BE2C (cell line): ENCODE data around the gene TMEM54.

Experiments
- DNase-seq: peaks from one replicate; pipeline ENCODE4 v3.0.0-alpha.2; 2020
- H3K27me3 ChIP-seq: fragments of 250-450 bp; sonication (Bioruptor Pico); 2 replicates; pipeline ENCODE4 v1.5.1; 2020; ENCODE audit warnings: mild to moderate bottlenecking
- H3K36me3 ChIP-seq: fragments of 250-450 bp; sonication (Bioruptor Pico); 2 replicates; pipeline ENCODE4 v1.5.1; 2020; ENCODE audit warnings: mild to moderate bottlenecking
- H3K4me1 ChIP-seq: fragments of 250-450 bp; sonication (Bioruptor Pico); 2 replicates; pipeline ENCODE4 v1.5.1; 2020
- H3K4me3 ChIP-seq: 2 replicates; pipeline ENCODE4 v1.5.1; 2011; ENCODE audit warnings: low read depth, low read length
- H3K9me3 ChIP-seq: fragments of 250-450 bp; sonication (Bioruptor Pico); 2 replicates; pipeline ENCODE4 v1.5.1; 2020
- CTCF ChIP-seq: IDR thresholded peaks from 2 replicates; pipeline ENCODE4 v1.5.1; 2012; ENCODE audit warnings: mild to moderate bottlenecking, low read depth, low read length

The TMEM54 gene

GRCh38 chr1:32895325-32896215 is 5.6 kb downstream of the TMEM54 start:
- no peak for DNase-seq
- no peak for TF ChIP-seq CTCF
- Histone ChIP-seq H3K9me3 (no peaks in the 10 kb centered on the region), H3K4me3 (no peak overlapping the region), H3K27me3 (peaks cover 2% of the 10 kb centered on the region), H3K36me3 (no peaks in the 10 kb centered on the region), H3K4me1 (no peaks in the 10 kb centered on the region)

- Histone ChIP-seq H3K36me3 (no peaks in the 10 kb centered on the region), H3K27me3 (no peaks in the 10 kb centered on the region; the same call in 1 of the 2 replicates), H3K4me1 (no peaks in the 10 kb centered on the region), H3K4me3 (no peak overlapping the region), H3K9me3 (no peaks in the 10 kb centered on the region)
- no peak for TF ChIP-seq CTCF
- DNase-seq = no peak
Observed at GRCh38 chr1:32894681-32895080, 6.5 kb downstream of the TMEM54 start.

- Histone ChIP-seq H3K4me3 (no peak overlapping the region), H3K27me3 (no peaks in the 10 kb centered on the region), H3K9me3 (no peaks in the 10 kb centered on the region), H3K36me3 (no peaks in the 10 kb centered on the region), H3K4me1 (no peaks in the 10 kb centered on the region)
- TF ChIP-seq CTCF = no peak
- DNase-seq = no peak
Observed at GRCh38 chr1:32894019-32894600, 7.1 kb downstream of the TMEM54 start.

- DNase-seq = no peak
- no peaks in the 10 kb centered on the region for H3K27me3 ChIP-seq
- no peaks in the 10 kb centered on the region for H3K36me3 ChIP-seq
- TF ChIP-seq CTCF = no peak
- H3K4me1 ChIP-seq = no peaks in the 10 kb centered on the region
- no peaks in the 10 kb centered on the region for H3K9me3 ChIP-seq
- peak overlapping the region; percentile 38 for H3K4me3 ChIP-seq
Observed at GRCh38 chr1:32893198-32894018, 7.8 kb downstream of the TMEM54 start.

- H3K4me1 ChIP-seq = no peaks in the 10 kb centered on the region
- H3K4me3 ChIP-seq = peak overlapping the region; percentile 38
- H3K36me3 ChIP-seq = no peaks in the 10 kb centered on the region
- H3K9me3 ChIP-seq = no peaks in the 10 kb centered on the region
- H3K27me3 ChIP-seq = no peaks in the 10 kb centered on the region
- no peak; the same call in 1 of the 2 replicates for TF ChIP-seq CTCF
- DNase-seq = peak; percentile 57
Observed at GRCh38 chr1:32892368-32893197, 8.6 kb downstream of the TMEM54 start.
